ENCODE data around the gene RXRA.

DNA sequence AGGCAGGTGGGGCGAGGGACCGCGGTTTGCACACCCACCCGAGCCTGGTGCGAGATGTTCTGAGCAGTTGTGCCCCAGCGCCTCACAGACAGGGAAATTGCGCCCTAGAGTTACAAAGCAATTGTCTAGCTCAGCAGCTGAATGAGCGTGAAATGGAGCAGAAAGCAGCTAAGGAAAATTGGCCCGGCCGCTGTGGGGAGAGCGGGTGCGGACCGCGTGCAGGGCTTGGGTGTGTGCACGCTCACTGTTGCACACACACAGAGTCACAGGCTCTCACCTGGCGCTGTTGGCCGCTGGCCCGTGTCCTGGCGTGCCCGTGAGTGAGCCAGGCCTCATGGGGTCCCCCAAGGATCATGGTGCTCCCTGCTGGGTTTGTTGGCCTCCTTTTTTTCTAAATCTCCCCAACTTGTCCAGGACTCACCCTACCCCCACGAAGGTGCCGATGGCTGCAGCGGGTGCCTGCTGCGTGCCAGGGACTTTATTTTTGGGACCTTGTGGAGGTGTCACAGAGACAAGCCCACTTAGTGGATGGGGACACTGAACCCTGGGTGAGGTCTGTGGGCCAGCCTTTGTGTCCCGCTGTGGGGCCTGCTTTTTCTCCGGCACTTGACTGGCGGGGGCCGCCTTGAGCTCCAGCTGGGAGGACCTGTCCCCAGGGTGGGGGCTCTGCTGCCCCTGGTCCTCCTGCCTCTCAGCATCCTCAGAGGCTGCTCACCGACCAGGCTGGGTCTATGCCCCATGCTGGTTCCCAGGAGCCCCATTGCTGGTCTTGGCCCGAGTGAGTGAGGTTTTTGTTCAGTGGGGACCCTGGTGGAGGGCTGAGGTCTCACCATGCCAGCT lies 5.2 kb downstream of the RXRA start:
- no peak for TF ChIP-seq POLR2A (IDR thresholded peaks at IDR 0.05; ENCODE audit: low read depth, low read length)
- no peak for TF ChIP-seq TAF1 (IDR thresholded peaks at IDR 0.05; ENCODE audit: low read depth, low read length)
- no peak for TF ChIP-seq SPI1 (IDR thresholded peaks at IDR 0.05; ENCODE audit: low read depth, low read length)
- no peak for TF ChIP-seq POLR2AphosphoS5 (IDR thresholded peaks at IDR 0.05; ENCODE audit: low read depth, low read length)

Measured in GM12891 (cell line).